Measurements from ENCODE around the gene METTL26.
"Not testable (repeated sequence)": the region's sequence is repeated elsewhere in the genome, so short reads cannot be mapped to it uniquely, and the experiment has no call there.

Gene METTL26

GRCh38 chr16:624526-625070 is 11.5 kb downstream of the METTL26 start:
- no peak for DNase-seq (ENCODE audit: low read depth)

DNA sequence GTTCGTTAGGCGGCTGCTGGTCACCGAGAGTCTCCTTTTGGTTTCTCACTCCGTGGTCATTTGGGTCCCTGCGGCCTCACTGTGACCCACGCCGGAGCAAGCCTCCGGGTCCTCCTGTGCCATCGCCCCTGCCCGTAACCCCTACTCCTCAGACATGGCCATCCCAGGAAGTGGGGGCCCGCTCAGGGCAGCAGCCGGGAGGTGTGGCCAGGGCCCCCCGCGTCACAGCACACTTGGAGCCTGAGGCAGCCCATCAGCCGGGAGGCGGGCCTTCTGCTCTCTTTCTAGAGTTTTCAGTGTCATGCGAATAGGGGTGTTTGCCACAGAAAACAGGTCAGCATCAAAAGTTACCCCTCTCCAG is 13.2 kb downstream of the METTL26 start:
- no peak for DNase-seq (ENCODE audit: low read depth)

DNA sequence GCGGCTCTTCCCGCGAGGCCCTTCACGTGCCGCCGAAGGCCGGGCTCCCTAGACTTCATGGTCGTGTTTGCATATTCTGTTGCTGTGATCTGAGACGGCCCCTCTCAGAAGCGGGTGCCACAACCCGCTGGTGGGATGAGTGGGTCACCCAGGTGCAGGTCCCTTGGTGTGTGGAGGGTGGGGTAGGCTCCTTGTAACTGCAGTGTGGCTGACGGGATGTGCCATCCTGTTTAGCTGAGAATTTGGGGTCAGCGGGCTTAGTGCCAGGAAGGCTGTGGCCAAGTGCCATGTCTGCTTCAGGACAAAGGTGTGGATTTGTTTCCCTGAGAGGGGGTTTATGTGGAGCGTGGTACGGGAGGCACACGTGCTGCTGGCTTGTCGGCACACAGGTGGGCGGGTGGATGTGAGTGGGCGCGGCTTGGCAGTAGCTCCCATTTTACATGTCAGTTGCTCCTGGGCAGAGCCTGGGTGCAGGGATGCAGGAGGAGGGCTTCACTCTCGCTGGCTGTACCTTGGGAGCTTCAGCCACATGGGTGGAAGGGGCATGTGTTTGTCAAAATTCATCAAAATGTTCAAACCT is 14.5 kb downstream of the METTL26 start:
- no peak for DNase-seq (ENCODE audit: low read depth)

DNA sequence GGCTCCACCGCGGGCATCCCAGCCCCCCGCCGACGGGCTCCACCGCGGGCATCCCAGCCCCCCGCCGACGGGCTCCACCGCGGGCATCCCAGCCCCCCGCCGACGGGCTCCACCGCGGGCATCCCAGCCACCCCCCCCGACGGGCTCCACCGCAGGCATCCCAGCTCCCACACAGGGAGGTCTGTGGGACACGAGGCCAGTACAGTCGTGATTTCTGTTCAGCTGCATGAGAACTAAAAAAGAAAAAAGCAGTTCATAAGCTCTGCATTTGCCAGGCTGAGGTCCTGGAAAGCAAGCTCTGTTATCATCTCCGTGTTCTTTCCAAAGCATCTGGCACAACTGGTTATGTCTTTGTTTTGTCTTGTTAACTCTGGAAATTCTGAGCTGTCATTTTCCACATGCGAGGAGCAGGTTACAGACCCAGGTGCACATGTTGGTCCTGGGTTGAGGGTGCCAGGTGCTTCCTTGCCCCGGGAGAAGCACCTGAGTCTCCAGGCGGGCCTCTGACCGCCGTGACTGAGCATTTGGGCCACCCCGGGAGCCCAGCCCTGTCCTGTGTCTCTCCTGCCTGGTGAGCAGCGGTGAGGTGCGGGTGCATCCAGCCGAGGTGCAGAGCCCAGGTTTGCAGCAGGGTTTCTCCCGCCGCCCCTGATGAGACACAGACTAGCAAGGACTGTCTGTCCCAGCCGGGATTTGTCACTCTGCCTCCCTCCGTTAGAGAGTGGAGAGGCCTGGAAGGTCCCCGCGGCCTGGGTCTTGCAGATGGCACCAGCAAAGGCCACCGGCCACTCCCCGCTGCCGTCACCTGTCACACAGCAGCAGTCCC is 15.2 kb downstream of the METTL26 start:
- DNase-seq (ENCODE audit: low read depth), result no peak

- no peak for DNase-seq (ENCODE audit: low read depth)
Observed at GRCh38 chr16:619476-620100, 16.5 kb downstream of the METTL26 start.

- no peak for DNase-seq (ENCODE audit: low read depth)
Observed at GRCh38 chr16:617855-618254, 18.2 kb downstream of the METTL26 start.

DNA sequence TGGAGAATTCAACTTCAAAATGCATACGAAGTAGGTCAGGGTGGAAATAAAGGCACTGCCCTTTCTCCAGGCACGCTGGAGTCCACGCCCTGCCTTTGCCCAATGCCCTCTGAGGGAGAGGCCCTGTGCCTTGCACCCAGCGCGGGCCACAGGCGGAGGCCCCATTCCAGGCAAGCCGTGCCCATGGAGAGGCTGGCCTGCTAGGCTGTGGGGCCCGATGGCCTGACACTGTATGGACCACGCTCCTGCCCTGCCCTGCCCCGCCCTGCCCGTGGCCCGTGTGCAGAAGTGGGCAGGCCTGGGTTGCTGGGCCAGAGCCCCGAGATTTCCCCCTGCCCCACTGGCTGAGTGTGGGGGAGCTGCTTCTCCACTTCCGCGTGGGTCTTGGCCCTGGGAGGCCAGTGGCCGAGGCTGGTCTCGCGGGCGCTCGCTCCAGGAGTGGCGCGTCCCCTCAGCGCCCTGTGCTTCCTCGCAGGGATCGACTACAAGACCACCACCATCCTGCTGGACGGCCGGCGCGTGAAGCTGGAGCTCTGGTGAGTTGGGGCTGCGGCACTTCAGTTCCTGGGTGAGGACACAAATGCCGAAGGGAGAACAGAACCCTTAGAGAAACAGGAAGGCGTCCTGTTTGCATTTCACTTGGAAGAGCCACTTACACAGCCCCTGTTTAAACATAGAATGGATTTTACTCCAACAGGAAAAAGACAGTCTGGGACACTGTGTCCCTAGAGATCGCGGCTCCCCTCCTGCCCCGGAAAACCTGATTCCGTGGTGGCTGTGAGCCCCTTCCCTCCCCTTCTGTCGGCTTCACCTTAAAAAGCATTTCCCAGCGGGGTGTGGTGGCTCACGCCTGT is 19.1 kb downstream of the METTL26 start:
- no peak for DNase-seq (ENCODE audit: low read depth)

- no peak for DNase-seq (ENCODE audit: low read depth)
Observed at GRCh38 chr16:615122-615521, 21.0 kb downstream of the METTL26 start.

GRCh38 chr16:610513-611381 is 25.4 kb downstream of the METTL26 start:
- DNase-seq (ENCODE audit: low read depth), result no peak

GRCh38 chr16:609984-610383 is 26.1 kb downstream of the METTL26 start:
- DNase-seq (ENCODE audit: low read depth), result no peak

- no peak for DNase-seq (ENCODE audit: low read depth)
Observed at GRCh38 chr16:609316-609715, 26.8 kb downstream of the METTL26 start.

DNA sequence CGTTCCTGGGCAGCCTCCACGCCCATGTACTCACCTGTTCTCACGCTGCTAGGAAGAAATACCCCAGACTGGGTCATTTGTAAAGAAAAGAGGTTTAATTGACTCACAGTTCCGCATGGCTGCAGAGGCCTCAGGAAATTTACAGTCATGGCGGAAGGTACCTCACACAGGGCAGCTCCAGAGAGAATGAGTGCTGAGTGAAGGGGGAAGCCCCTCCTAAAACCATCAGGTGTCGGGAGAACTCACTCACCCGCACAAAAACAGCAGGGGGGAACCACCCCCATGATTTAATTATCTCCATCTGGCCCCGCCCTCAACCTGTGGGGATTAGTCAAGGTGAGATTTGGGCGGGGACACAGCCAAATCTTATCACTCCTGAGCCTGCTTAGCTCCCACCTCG is 28.1 kb downstream of the METTL26 start:
- no peak for DNase-seq (ENCODE audit: low read depth)

DNA sequence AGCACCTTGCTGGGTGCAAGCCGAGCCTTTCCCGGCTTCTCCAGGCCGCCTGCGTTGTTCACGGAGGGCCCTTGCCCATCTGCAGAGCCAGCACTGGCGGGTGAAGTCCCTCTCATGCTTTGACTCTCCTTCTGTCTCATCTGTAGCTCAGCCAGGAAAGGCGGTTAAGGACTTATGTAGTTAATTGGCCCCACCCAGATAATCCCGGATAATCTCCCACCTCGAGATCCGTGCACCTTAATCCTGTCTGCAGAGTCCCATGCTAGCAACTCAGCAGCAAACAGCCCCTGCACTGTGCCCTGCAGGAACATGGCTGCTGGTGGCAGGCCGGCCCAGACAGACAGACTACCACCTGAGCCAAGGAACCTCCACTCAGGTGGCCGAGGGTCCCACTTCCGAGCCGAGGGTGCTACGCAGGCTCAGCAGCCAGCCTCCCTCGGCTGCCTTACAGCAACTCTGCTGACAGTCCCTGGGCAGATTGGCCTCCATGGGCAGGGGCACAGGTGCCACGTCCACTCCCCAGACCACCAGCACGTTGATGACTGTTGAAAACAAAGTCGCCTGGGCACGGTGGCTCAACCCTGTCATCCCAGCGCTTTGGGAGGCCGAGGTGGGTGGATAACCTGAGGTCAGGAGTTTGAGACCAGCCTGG is 29.3 kb downstream of the METTL26 start:
- DNase-seq (ENCODE audit: low read depth), result no peak

DNA sequence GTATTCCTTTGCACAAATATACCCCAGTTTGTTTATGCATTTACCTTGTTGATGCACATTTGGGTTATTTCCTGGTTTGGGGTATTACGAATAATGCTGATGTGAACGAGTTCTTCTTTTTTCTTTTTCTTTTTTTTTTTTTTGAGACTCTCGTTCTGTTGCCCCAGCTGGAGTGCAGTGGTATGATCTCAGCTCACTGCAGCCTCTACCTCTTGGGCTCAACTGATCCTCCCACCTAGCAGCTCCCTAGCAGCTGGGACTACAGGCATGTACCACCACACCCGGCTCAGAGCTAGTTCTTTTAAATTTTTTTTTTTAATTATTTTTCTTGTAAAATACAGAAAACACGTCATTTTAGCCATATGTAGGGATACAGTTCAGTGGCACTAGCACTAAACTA is 32.2 kb downstream of the METTL26 start:
- no peak for DNase-seq (ENCODE audit: low read depth)

DNA sequence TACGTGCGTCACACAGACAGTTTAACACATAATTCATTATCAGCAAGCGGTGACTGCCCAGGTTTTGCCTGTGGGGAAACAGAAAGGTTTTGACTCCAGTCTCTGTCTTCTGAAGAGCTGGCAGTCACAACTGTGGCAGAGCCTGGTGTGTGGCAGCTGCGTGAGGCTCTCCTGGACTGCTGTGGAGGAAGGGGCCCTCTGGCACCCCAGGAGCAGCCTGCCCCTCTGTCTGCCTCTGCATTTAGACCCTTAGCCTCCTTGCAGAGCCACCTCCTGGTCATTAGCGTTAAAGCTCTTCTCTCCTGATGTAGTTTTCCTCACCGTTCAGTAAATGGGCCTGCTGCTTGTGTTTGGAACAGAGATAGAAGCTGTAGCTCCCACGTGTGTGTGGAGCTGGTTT is 35.3 kb downstream of the METTL26 start:
- DNase-seq (ENCODE audit: low read depth), result no peak

DNA sequence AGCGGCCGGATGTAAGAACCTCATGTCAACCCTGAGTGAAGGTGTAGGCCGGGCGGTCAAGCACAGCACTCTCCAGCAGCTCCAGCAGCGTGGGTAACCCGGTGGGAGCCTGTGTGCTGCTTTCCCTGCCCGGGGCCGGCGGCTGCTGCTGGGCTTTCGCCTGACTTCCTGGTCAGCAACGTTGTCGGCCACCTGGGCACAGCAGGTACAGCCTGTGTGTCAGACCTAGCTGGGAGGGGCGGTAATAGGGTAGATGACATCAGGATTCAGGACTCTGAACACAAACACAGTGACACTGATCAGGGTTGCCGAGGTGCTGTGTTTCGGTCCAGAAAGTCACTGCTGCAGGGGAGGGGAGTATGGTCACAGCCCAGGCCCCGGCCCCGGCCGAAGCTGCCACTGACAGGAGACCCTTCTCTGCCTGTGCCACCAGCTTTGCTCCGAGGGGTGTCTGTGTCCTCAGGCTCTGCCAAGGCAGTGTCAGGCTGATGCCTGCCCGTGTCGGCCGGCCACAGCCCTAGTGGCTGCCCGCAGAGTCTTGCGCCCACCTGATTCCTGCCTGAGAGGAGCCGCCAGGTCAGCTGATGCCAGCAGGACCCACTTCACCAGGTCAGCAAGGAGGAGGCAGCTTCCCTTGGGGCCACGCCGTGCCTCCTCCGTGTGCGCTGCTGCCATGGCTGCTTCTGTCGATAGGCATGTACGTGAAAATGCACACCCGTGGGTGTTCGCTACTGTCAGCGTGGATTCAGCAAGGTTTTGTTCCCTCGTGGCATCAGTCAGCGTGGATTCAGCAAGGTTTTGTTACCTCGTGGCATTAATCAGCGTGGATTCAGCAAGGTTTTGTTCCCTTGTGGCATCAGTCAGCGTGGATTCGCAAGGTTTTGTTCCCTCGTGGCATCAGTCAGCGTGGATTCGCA is 37.0 kb downstream of the METTL26 start:
- DNase-seq (ENCODE audit: low read depth), result no peak

DNA sequence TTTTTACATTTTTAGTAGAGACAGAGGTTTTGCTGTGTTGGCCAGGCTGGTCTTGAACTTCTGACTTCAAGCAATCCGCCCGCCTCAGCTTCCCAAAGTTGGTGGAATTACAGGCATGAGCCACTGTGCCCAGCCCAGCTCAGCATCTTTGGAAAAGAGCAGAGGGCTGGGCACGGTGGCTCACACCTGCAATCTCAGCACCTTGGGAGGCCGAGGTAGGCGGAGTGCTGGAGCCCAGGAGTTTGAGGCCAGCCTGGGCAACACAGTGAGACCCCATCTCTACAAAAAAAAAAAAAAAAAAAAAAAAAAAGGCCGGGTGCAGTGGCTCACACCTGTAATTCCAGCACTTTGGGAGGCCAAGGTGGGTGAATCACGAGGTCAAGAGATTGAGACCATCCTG is 38.5 kb downstream of the METTL26 start:
- DNase-seq (ENCODE audit: low read depth), result not testable (repeated sequence)

DNA sequence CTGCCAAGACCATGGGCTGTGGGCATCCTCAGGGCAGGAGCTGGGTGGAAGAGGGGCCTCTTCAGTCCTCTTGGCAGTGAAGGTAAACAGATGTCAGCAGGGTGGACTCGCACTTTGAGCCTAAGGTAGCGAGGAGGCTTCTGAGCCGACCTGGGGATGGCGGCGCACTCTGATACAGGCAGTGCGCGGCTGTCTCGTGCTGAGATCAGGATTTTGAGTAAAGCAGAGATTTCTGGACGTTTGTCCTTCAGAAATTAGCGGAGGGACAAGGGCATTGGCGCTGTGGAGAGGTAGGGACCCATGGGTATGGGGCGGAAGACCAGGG is 39.4 kb downstream of the METTL26 start:
- no peak for DNase-seq (ENCODE audit: low read depth)

DNA sequence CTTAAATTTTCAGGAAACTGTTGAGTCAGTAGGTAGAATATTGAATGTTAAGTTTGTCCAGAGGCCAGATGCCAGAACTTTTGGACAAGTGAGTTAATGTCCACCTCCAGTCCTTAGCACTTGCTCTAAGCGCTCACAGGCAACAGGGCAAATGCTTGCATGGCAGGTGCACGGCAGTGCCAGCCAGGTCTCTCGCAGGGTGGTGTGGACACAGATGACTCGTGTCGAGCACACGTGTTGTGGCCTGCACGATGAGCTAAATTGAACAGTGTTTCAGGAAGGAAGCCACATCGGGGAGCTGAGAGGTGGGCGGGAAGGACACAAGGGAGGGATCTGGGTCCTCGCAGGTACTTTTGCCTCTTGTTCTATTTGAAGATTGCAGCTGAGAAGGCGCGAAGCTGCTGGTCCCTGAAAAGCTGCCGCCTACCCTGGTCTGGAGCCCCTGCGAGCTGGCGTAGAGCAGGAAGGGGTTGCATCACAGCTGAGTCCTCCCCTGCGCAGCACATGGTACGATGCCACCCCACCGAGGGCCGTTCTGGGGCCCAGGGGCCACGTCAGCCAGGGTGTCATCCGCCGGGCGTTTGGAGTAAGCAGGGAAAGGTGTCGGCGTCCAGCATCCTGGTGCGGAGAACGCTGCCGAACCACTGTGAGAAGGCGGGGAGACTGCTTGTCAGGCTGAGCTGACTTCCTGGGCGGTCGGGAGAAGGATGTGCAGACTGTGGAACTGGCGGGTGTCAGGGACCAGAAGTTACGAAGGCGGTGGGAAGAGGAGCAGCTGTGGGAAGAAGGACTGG is 40.0 kb downstream of the METTL26 start:
- DNase-seq (ENCODE audit: low read depth), result no peak
